ENCODE measurements around the gene TES.

TES gene

GRCh38 chr7:116218747-116219146 lies 8.4 kb downstream of the TES start:
- Histone ChIP-seq H3K9ac (ENCODE audit: low read length in 5 of 5) (no peak overlapping the region), H3K27ac (ENCODE audit: low read depth, low read length) (no peak overlapping the region), H3K4me1 (ENCODE audit: control insufficient read depth in 5 of 5, insufficient read depth in 5 of 5, low read length in 5 of 5) (peaks cover 3 to 23% (median 11%) of the 10 kb centered on the region in 5 donors), H3K9me3 (ENCODE audit: control insufficient read depth in 5 of 5, low read length in 5 of 5) (no peaks in the 10 kb centered on the region), H3K36me3 (ENCODE audit: control insufficient read depth in 5 of 5, insufficient read depth in 5 of 5, low read length in 5 of 5) (no peaks in the 10 kb centered on the region), H3K4me3 (ENCODE audit: low read depth in 1 of 5, low read length in 5 of 5) (no peak overlapping the region), H3K27me3 (ENCODE audit: control insufficient read depth in 5 of 5, insufficient read depth in 4 of 5, low read length in 5 of 5) (no peaks in the 10 kb centered on the region)

GRCh38 chr7:116219288-116219687 lies 8.9 kb downstream of the TES start:
- Histone ChIP-seq H3K4me1 (ENCODE audit: control insufficient read depth in 5 of 5, insufficient read depth in 5 of 5, low read length in 5 of 5) (peaks cover 0 to 18% (median 7%) of the 10 kb centered on the region in 5 donors), H3K9me3 (ENCODE audit: control insufficient read depth in 5 of 5, low read length in 5 of 5) (no peaks in the 10 kb centered on the region), H3K36me3 (ENCODE audit: control insufficient read depth in 5 of 5, insufficient read depth in 5 of 5, low read length in 5 of 5) (no peaks in the 10 kb centered on the region), H3K4me3 (ENCODE audit: low read depth in 1 of 5, low read length in 5 of 5) (no peak overlapping the region), H3K27ac (ENCODE audit: low read depth, low read length) (no peak overlapping the region), H3K9ac (ENCODE audit: low read length in 5 of 5) (no peak overlapping the region), H3K27me3 (ENCODE audit: control insufficient read depth in 5 of 5, insufficient read depth in 4 of 5, low read length in 5 of 5) (no peaks in the 10 kb centered on the region)

- Histone ChIP-seq H3K9ac (ENCODE audit: low read length in 5 of 5) (no peak overlapping the region), H3K9me3 (ENCODE audit: control insufficient read depth in 5 of 5, low read length in 5 of 5) (no peaks in the 10 kb centered on the region), H3K27ac (ENCODE audit: low read depth, low read length) (no peak overlapping the region), H3K36me3 (ENCODE audit: control insufficient read depth in 5 of 5, insufficient read depth in 5 of 5, low read length in 5 of 5) (no peaks in the 10 kb centered on the region), H3K4me3 (ENCODE audit: low read depth in 1 of 5, low read length in 5 of 5) (no peak overlapping the region), H3K27me3 (ENCODE audit: control insufficient read depth in 5 of 5, insufficient read depth in 4 of 5, low read length in 5 of 5) (no peaks in the 10 kb centered on the region), H3K4me1 (ENCODE audit: control insufficient read depth in 5 of 5, insufficient read depth in 5 of 5, low read length in 5 of 5) (peaks cover 0 to 14% (median 3%) of the 10 kb centered on the region in 5 donors)
Measured at GRCh38 chr7:116219834-116220233, 9.5 kb downstream of the TES start.

- Histone ChIP-seq H3K27ac (ENCODE audit: low read depth, low read length) (no peak overlapping the region), H3K4me3 (ENCODE audit: low read depth in 1 of 5, low read length in 5 of 5) (no peak overlapping the region), H3K9me3 (ENCODE audit: control insufficient read depth in 5 of 5, low read length in 5 of 5) (no peaks in the 10 kb centered on the region), H3K9ac (ENCODE audit: low read length in 5 of 5) (no peak overlapping the region), H3K27me3 (ENCODE audit: control insufficient read depth in 5 of 5, insufficient read depth in 4 of 5, low read length in 5 of 5) (no peaks in the 10 kb centered on the region), H3K4me1 (ENCODE audit: control insufficient read depth in 5 of 5, insufficient read depth in 5 of 5, low read length in 5 of 5) (peaks cover 0 to 11% (median 6%) of the 10 kb centered on the region in 5 donors), H3K36me3 (ENCODE audit: control insufficient read depth in 5 of 5, insufficient read depth in 5 of 5, low read length in 5 of 5) (no peaks in the 10 kb centered on the region)
Measured at GRCh38 chr7:116222501-116222900, 12.2 kb downstream of the TES start.

GRCh38 chr7:116223588-116223987 lies 13.2 kb downstream of the TES start:
- Histone ChIP-seq H3K9me3 (ENCODE audit: control insufficient read depth in 5 of 5, low read length in 5 of 5) (no peaks in the 10 kb centered on the region), H3K4me3 (ENCODE audit: low read depth in 1 of 5, low read length in 5 of 5) (no peak overlapping the region), H3K4me1 (ENCODE audit: control insufficient read depth in 5 of 5, insufficient read depth in 5 of 5, low read length in 5 of 5) (peaks cover 0 to 14% (median 4%) of the 10 kb centered on the region in 5 donors), H3K9ac (ENCODE audit: low read length in 5 of 5) (no peak overlapping the region), H3K36me3 (ENCODE audit: control insufficient read depth in 5 of 5, insufficient read depth in 5 of 5, low read length in 5 of 5) (no peaks in the 10 kb centered on the region), H3K27ac (ENCODE audit: low read depth, low read length) (no peak overlapping the region), H3K27me3 (ENCODE audit: control insufficient read depth in 5 of 5, insufficient read depth in 4 of 5, low read length in 5 of 5) (no peaks in the 10 kb centered on the region)

- H3K9ac ChIP-seq (ENCODE audit: low read length in 5 of 5): no peak overlapping the region
- H3K27me3 ChIP-seq (ENCODE audit: control insufficient read depth in 5 of 5, insufficient read depth in 4 of 5, low read length in 5 of 5): no peaks in the 10 kb centered on the region
- H3K4me1 ChIP-seq (ENCODE audit: control insufficient read depth in 5 of 5, insufficient read depth in 5 of 5, low read length in 5 of 5): peaks cover 2 to 22% (median 10%) of the 10 kb centered on the region in 5 donors
- no peak overlapping the region for H3K27ac ChIP-seq (ENCODE audit: low read depth, low read length)
- H3K4me3 ChIP-seq (ENCODE audit: low read depth in 1 of 5, low read length in 5 of 5): no peak overlapping the region
- no peaks in the 10 kb centered on the region for H3K36me3 ChIP-seq (ENCODE audit: control insufficient read depth in 5 of 5, insufficient read depth in 5 of 5, low read length in 5 of 5)
- H3K9me3 ChIP-seq (ENCODE audit: control insufficient read depth in 5 of 5, low read length in 5 of 5): no peaks in the 10 kb centered on the region
Measured at GRCh38 chr7:116224492-116225098, 14.3 kb downstream of the TES start.

GRCh38 chr7:116225860-116226259 lies 15.5 kb downstream of the TES start:
- no peak overlapping the region for H3K27ac ChIP-seq (ENCODE audit: low read depth, low read length)
- H3K27me3 ChIP-seq (ENCODE audit: control insufficient read depth in 5 of 5, insufficient read depth in 4 of 5, low read length in 5 of 5): no peaks in the 10 kb centered on the region
- no peaks in the 10 kb centered on the region for H3K9me3 ChIP-seq (ENCODE audit: control insufficient read depth in 5 of 5, low read length in 5 of 5)
- no peak overlapping the region for H3K4me3 ChIP-seq (ENCODE audit: low read depth in 1 of 5, low read length in 5 of 5)
- no peak overlapping the region for H3K9ac ChIP-seq (ENCODE audit: low read length in 5 of 5)
- H3K4me1 ChIP-seq (ENCODE audit: control insufficient read depth in 5 of 5, insufficient read depth in 5 of 5, low read length in 5 of 5): peaks cover 2 to 35% (median 21%) of the 10 kb centered on the region in 5 donors
- H3K36me3 ChIP-seq (ENCODE audit: control insufficient read depth in 5 of 5, insufficient read depth in 5 of 5, low read length in 5 of 5): no peaks in the 10 kb centered on the region

- no peak overlapping the region for H3K4me3 ChIP-seq (ENCODE audit: low read depth in 1 of 5, low read length in 5 of 5)
- no peak overlapping the region for H3K27ac ChIP-seq (ENCODE audit: low read depth, low read length)
- peaks cover 2 to 43% (median 24%) of the 10 kb centered on the region in 5 donors for H3K4me1 ChIP-seq (ENCODE audit: control insufficient read depth in 5 of 5, insufficient read depth in 5 of 5, low read length in 5 of 5)
- no peaks in the 10 kb centered on the region for H3K36me3 ChIP-seq (ENCODE audit: control insufficient read depth in 5 of 5, insufficient read depth in 5 of 5, low read length in 5 of 5)
- H3K9ac ChIP-seq (ENCODE audit: low read length in 5 of 5): no peak overlapping the region
- H3K9me3 ChIP-seq (ENCODE audit: control insufficient read depth in 5 of 5, low read length in 5 of 5): no peaks in the 10 kb centered on the region
- H3K27me3 ChIP-seq (ENCODE audit: control insufficient read depth in 5 of 5, insufficient read depth in 4 of 5, low read length in 5 of 5): no peaks in the 10 kb centered on the region
Measured at GRCh38 chr7:116226664-116227063, 16.3 kb downstream of the TES start.

GRCh38 chr7:116227678-116228239 lies 17.4 kb downstream of the TES start:
- H3K4me1 ChIP-seq (ENCODE audit: control insufficient read depth in 5 of 5, insufficient read depth in 5 of 5, low read length in 5 of 5): peaks cover 2 to 47% (median 31%) of the 10 kb centered on the region in 5 donors

GRCh38 chr7:116228241-116228640 lies 17.9 kb downstream of the TES start:
- Histone ChIP-seq H3K9ac (ENCODE audit: low read length in 5 of 5) (no peak overlapping the region), H3K9me3 (ENCODE audit: control insufficient read depth in 5 of 5, low read length in 5 of 5) (no peaks in the 10 kb centered on the region), H3K4me1 (ENCODE audit: control insufficient read depth in 5 of 5, insufficient read depth in 5 of 5, low read length in 5 of 5) (peaks cover 2 to 47% (median 31%) of the 10 kb centered on the region in 5 donors), H3K36me3 (ENCODE audit: control insufficient read depth in 5 of 5, insufficient read depth in 5 of 5, low read length in 5 of 5) (no peaks in the 10 kb centered on the region), H3K27ac (ENCODE audit: low read depth, low read length) (peak overlapping the region; percentile 5), H3K4me3 (ENCODE audit: low read depth in 1 of 5, low read length in 5 of 5) (no peak overlapping the region), H3K27me3 (ENCODE audit: control insufficient read depth in 5 of 5, insufficient read depth in 4 of 5, low read length in 5 of 5) (no peaks in the 10 kb centered on the region)

More at GRCh38 chr7:116227678-116228239, 17.4 kb downstream of the TES start:
- Histone ChIP-seq H3K27me3 (ENCODE audit: control insufficient read depth in 5 of 5, insufficient read depth in 4 of 5, low read length in 5 of 5) (no peaks in the 10 kb centered on the region), H3K4me3 (ENCODE audit: low read depth in 1 of 5, low read length in 5 of 5) (no peak overlapping the region), H3K9me3 (ENCODE audit: control insufficient read depth in 5 of 5, low read length in 5 of 5) (no peaks in the 10 kb centered on the region), H3K36me3 (ENCODE audit: control insufficient read depth in 5 of 5, insufficient read depth in 5 of 5, low read length in 5 of 5) (no peaks in the 10 kb centered on the region), H3K9ac (ENCODE audit: low read length in 5 of 5) (no peak overlapping the region), H3K27ac (ENCODE audit: low read depth, low read length) (peak overlapping the region; percentile 5)
